ENCODE measurements around the gene RPGR. TPM values are rescaled to one million over a fixed set of nuclear protein-coding genes. Genes with fewer than 3 reads are reported as not detected.

The RPGR gene
- total RNA-seq, 1 donor from 2014 or later = 13.2 TPM

DNA sequence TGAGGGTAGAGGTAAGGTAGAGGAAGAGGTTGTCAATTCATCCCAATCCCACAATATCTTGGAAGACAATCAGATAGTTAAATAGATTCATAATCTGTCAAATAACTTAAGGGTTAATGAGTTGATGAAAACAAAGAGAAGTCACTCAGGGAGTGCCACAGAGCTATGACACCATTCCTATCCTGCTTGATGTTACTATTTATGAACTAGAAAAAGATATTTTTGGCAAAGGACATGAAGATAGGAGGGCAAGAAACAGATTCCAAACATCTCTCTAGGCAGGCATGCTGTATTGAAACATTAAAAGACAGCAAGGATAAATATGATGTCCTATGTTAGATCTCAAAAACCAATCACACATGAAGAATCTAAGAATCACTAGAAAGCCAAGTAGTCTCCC is 103.1 kb downstream of the RPGR start:
- Mint-ChIP-seq H3K4me1 (ENCODE audit: unreplicated experiment) (no peaks in the 10 kb centered on the region), H3K27ac (no peak overlapping the region), H3K4me3 (no peak overlapping the region), H3K9me3 (no peaks in the 10 kb centered on the region), H3K27me3 (peaks cover 38% of the 10 kb centered on the region), H3K36me3 (no peaks in the 10 kb centered on the region)
- no peak for DNase-seq (ENCODE audit: extremely low spot score, unreplicated experiment)
- TF ChIP-seq, protein P1, sequence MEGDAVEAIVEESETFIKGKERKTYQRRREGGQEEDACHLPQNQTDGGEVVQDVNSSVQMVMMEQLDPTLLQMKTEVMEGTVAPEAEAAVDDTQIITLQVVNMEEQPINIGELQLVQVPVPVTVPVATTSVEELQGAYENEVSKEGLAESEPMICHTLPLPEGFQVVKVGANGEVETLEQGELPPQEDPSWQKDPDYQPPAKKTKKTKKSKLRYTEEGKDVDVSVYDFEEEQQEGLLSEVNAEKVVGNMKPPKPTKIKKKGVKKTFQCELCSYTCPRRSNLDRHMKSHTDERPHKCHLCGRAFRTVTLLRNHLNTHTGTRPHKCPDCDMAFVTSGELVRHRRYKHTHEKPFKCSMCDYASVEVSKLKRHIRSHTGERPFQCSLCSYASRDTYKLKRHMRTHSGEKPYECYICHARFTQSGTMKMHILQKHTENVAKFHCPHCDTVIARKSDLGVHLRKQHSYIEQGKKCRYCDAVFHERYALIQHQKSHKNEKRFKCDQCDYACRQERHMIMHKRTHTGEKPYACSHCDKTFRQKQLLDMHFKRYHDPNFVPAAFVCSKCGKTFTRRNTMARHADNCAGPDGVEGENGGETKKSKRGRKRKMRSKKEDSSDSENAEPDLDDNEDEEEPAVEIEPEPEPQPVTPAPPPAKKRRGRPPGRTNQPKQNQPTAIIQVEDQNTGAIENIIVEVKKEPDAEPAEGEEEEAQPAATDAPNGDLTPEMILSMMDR (conservative IDR thresholded peaks at IDR 0.05) = no peak

DNA sequence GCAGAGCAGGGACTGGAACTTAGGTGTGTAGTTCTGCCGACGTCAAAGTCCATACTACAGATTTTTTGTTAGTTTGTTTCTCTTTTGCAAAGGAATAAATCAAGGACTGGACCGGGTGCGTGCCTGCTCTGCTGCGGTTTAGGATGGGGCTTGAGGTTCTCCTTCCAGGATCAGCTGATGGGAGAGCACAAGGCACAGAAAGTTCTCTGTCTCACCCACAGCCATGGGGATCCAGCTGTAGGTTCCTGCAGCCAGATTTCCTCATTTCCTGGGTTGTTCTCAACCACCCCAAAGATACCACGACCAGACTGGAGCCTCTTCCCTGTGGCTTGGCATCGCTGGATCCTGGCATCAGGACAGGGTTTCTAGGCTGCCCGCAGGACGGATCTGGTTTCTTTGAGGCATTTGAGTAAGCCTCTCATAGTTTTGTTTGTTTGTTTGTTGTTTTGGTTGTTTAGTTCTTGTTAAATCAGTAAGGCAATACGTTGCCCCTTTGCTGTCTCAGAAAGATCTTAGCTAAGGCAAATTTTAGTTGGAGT is 105.8 kb downstream of the RPGR start:
- Mint-ChIP-seq H3K9me3 (no peaks in the 10 kb centered on the region), H3K4me1 (ENCODE audit: unreplicated experiment) (no peaks in the 10 kb centered on the region), H3K4me3 (peak overlapping the region; percentile 89), H3K36me3 (no peaks in the 10 kb centered on the region), H3K27ac (no peak overlapping the region), H3K27me3 (peaks cover 55% of the 10 kb centered on the region)
- DNase-seq (ENCODE audit: extremely low spot score, unreplicated experiment) = no peak
- TF ChIP-seq, protein P1 (conservative IDR thresholded peaks at IDR 0.05) = no peak

- peak; percentile 68 for DNase-seq (ENCODE audit: extremely low spot score, unreplicated experiment)
- Mint-ChIP-seq H3K9me3 (no peaks in the 10 kb centered on the region), H3K36me3 (no peaks in the 10 kb centered on the region), H3K27me3 (peaks cover 55% of the 10 kb centered on the region), H3K27ac (no peak within 1 kb of the TSS), H3K4me3 (peak within 1 kb of the TSS; percentile 89), H3K4me1 (ENCODE audit: unreplicated experiment) (no peaks in the 10 kb centered on the region)
- TF ChIP-seq, protein P1 (conservative IDR thresholded peaks at IDR 0.05) = peak; percentile 51
Observed at GRCh38 chrX:38220415-38221390, 106.6 kb downstream of the RPGR start, which contains the start of gene SRPX. TSS of gene SRPX (minus strand) at chrX:38220871. CDS start at chrX:38220792, 79 bp downstream.

GRCh38 chrX:38220024-38220414 is 107.3 kb downstream of the RPGR start:
- H3K4me1 Mint-ChIP-seq (ENCODE audit: unreplicated experiment) = peaks cover 3% of the 10 kb centered on the region
- peak overlapping the region; percentile 89 for H3K4me3 Mint-ChIP-seq
- no peak overlapping the region for H3K27ac Mint-ChIP-seq
- H3K27me3 Mint-ChIP-seq = peaks cover 50% of the 10 kb centered on the region
- DNase-seq (ENCODE audit: extremely low spot score, unreplicated experiment) = no peak
- H3K9me3 Mint-ChIP-seq = no peaks in the 10 kb centered on the region
- TF ChIP-seq, protein P1 (conservative IDR thresholded peaks at IDR 0.05) = no peak
- no peaks in the 10 kb centered on the region for H3K36me3 Mint-ChIP-seq

Other genes with a start within 250 kb of the RPGR start
- gene SRPX, start 106.6 kb downstream of the RPGR start, total RNA-seq (ENCODE audit: low replicate concordance) = 2.6 and 8.4 TPM in 2 replicates
- 3.2 and 12.9 TPM in 2 replicates for gene OTC, start 25.1 kb upstream of the RPGR start, total RNA-seq (ENCODE audit: low replicate concordance)
- gene TSPAN7, start 234.0 kb upstream of the RPGR start, total RNA-seq (ENCODE audit: low replicate concordance) = 21.8 and 33.6 TPM in 2 replicates

Data from type B pancreatic cell (in vitro differentiated cells).